Hematopoietic multipotent progenitor cell treated with erythropoietin and hydrocortisone succinate and interleukin-3 and kit ligand, for 8 days (in vitro differentiated cells): ENCODE results near the gene ADNP2.

Source experiments
- DNase-seq: peaks from one replicate; pipeline ENCODE4 v3.0.0-alpha.2; 2015

Gene ADNP2

DNA sequence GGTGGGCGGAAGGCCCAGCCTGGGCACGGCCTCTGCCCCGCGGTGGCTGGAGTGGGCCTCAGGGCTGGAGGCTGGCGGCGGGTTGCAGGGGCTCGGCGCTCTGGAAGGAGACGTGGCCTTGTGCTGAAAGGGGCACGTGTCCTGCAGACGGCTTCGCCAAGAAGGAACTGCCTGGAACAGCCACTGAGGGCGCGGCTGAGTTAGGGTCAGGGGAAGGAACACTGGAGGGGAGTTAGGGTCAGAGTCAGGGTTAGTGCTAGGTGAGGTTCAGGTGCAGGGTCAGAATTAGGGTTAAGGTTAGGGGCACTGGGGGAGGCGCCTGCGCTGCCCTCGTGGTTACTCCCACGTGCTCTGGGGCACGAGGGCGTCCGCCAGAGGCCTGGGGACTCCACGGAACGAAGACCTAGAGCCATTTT lies 933 bp upstream of the ADNP2 start:
- DNase-seq: no peak

DNA sequence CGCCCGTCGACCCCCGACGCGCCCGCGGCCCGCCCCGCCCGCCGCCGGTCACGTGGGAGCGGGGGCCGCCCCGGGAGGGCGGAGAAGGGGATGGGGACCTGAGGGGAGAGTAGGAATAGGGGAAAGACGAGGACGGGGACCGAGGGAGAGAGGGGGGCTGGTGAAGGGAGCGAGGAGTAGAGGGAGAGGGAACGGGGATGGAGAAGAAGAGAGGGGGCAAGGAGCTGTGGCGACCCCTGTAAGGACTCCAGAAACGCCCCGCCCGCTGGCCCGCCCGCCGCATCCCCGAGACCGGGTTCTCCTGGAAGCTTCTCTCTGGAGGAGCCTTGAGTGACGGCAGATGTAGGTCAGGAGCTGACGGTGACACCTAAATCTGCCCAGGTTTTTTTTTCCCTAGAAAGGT lies 615 bp downstream of the ADNP2 start:
- DNase-seq: peak; percentile 19

GRCh38 chr18:80112624-80113248 lies 3.7 kb downstream of the ADNP2 start:
- no peak for DNase-seq

DNA sequence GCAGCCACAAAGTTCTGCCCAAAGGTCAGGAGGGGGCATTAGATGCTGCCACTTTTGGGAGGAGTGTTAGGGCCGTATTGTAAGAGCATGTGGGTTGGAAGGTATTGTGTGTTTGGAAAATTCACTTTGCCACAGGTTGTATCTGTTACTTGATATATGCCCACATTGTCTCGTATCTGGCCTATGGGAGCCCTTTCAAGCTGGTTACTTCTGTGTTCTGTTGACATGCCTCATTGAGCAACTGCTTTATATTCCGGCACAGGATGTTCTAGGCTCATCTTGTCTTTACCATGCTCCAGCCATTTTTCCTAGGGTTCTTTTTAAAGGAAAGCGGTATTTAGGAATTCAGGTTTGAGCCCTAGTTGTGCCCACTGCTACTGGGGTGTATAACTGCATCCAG lies 6.0 kb downstream of the ADNP2 start:
- DNase-seq: no peak

DNA sequence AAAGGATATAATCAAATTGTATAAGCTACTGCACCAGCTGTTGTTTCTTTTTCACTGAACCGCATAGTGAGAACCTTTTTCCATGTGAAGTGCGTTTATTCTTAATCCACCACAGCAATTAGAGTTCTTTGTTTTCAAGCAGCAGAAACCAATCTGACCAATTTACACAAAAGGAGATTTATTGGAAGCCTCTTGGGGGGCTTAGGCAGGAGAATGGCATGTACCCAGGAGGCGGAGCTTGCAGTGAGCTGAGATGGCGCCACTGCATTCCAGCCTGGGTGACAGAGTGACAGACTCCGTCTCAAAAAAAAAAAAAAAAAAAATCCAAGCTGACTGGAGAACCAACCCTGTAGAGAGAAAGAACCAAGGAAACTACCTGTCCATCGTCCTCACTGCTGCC lies 10.0 kb downstream of the ADNP2 start:
- no peak for DNase-seq

- DNase-seq: no peak
Measured at GRCh38 chr18:80120932-80121331, 11.9 kb downstream of the ADNP2 start.

- no peak for DNase-seq
Measured at GRCh38 chr18:80124131-80124530, 15.1 kb downstream of the ADNP2 start.

DNA sequence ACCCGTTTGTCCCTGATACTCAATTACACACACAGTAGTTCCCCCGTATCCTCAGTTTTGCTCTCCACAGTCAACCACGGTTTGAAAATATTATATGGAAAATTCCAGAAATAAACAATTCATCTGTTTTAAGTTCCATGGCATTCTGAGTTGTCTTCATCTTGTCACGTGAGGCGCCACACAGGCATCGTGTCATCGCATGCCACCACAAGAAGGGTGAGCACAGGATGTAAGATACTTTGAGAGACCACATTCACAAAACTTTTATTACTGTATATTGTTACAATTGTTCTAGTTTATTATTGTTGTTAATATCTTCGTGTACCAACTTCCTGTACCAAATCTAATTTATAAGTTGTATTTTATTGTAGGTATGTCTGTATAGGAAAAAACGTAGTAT lies 17.7 kb downstream of the ADNP2 start:
- no peak for DNase-seq

GRCh38 chr18:80127635-80128034 lies 18.6 kb downstream of the ADNP2 start:
- DNase-seq: no peak

GRCh38 chr18:80129672-80130367 lies 20.8 kb downstream of the ADNP2 start:
- DNase-seq: no peak

- DNase-seq: no peak
Measured at GRCh38 chr18:80130555-80130954, 21.5 kb downstream of the ADNP2 start.

- no peak for DNase-seq
Measured at GRCh38 chr18:80132180-80132812, 23.2 kb downstream of the ADNP2 start.

DNA sequence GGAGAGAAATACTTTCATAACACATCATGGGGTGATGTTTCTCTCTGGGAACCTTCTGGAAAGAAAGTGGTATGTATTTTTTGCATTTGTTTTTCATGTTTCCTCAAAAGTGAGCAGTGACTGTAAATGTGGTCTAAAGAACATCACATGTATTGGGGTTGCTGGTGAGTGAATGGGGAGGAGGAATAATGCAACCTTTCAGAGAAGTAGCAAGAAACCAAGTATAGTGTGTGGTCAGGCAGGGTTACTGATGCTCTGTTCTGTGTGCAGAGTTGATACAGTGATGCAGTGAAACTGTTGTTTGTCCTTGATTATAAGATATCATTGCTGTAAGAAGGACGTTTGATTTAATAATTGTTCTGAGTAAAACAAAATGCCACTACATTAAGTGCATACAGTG lies 24.1 kb downstream of the ADNP2 start:
- no peak for DNase-seq

DNA sequence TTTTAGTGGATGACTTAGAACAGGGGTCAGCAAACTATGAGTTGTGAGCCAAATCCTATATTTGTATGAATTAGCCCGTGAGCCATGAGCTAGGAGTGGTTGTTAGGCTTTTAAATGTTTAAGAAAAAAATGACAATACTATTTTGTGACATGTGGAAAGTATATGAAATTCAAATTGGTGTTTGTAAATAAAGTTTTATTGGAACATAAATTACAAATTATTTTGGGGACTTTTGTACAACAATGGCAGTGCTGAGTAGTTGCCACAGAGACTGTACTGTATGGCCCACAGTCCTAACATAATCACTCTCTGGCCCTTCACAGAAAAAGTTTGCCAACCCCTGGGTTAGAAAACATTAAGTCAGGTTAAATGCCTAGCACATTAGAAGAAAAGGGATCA lies 26.1 kb downstream of the ADNP2 start:
- DNase-seq: no peak

DNA sequence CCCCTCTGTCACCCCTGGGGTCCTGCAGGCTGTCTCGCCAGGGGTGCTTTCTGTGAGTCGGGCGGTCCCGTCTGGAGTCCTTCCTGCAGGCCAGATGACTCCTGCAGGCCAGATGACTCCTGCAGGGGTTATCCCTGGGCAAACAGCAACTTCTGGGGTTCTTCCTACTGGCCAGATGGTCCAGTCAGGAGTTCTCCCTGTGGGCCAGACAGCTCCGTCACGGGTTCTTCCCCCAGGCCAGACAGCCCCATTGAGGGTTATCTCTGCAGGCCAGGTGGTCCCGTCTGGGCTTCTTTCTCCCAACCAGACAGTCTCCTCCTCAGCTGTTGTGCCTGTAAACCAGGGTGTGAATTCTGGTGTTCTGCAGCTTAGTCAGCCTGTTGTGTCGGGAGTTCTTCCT lies 27.6 kb downstream of the ADNP2 start:
- DNase-seq: no peak

GRCh38 chr18:80137137-80137536 lies 28.1 kb downstream of the ADNP2 start:
- no peak for DNase-seq

DNA sequence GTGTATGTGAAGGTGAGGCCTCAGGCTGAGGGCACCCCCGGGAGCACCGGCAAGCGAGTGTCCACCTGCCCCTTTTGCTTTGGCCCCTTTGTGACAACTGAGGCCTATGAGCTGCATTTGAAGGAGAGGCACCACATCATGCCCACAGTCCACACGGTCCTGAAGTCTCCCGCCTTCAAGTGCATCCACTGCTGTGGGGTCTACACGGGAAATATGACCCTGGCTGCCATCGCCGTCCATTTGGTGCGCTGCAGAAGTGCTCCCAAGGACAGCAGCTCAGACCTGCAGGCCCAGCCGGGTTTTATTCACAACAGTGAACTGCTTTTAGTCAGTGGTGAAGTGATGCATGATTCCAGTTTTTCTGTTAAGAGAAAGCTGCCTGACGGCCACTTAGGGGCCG lies 28.9 kb downstream of the ADNP2 start:
- DNase-seq: no peak

DNA sequence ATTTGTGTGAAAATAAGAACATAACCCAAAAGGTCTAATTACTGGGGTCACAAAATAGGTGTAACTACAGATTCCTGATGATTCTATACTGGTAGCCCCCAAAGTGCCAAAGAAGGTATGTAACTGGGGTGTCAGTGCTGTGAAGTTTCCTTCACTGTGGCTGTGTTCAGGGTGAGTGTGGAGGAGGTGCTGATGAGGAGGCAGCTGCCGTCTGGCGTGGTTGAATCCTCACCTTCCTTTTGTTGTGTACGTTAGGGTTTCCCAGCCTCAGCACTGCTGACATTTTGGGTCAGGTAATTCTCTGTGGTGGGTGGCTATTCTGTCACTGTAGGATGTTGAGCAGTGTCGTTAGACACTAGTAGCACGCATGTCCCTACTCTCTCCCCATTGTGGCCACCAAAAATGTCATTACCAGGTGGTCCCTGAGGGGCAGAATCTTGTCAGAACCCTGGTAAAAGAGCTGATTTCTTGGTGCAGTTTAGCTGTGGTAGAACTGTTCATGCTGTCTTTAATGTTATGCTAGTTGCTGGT lies 31.5 kb downstream of the ADNP2 start:
- no peak for DNase-seq

DNA sequence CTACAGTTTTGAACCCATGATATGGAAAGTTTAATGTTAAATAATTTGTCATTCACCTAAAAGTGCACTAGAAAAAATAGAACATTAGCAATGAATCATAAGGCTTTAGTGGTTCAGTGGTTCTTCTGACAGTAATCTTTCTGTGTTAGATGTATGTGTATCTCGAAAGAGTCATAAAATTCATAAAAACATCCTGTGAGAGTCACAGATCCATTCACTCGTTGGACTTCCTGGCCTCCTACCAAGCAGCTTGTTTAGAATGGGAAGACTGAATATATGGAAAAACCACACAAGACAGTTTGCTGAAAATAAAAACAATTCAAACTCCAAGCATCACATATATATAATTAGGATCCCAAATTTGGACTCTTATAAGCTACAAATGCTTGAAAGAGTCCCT lies 34.8 kb downstream of the ADNP2 start:
- no peak for DNase-seq

GRCh38 chr18:80145196-80145804 lies 36.2 kb downstream of the ADNP2 start:
- DNase-seq: no peak

- DNase-seq: peak; percentile 32
Measured at GRCh38 chr18:80147037-80147417, 38.0 kb downstream of the ADNP2 start.

GRCh38 chr18:80147418-80148325 lies 38.6 kb downstream of the ADNP2 start:
- peak; percentile 84 for DNase-seq
